HCT116 (cell line): ENCODE data around the gene GUCA2A. TPM values are rescaled to one million over a fixed set of nuclear protein-coding genes. Genes with fewer than 3 reads are reported as not detected.
A peak's percentile ranks its signal among the peaks of the same experiment; 100 is the strongest.

Experiments used
- ATAC-seq: fragments of 200-7000 bp; cut with Tn5 transposase; 2 replicates; pipeline ENCODE4 v1.9.1; 2020; ENCODE audit warnings: mild to moderate bottlenecking, moderate library complexity
- BruUV-seq: library from RNA; stranded (reverse); fragments of 400-500 nt; replicated peaks from 2 replicates; lab custom pipeline; 2021; lab: Mats Ljungman, UMichigan
- CTCF ChIA-PET: fragments of 300-600 bp; sonication (Branson Sonifier 250); formaldehyde crosslinking; loops from one replicate; lab custom pipeline; 2021; ENCODE audit warnings: antibody characterized with exemption; lab: Charles Lee
- POLR2A ChIA-PET: fragments of 300-600, 350-600 bp; sonication (Branson Sonifier 250); formaldehyde crosslinking; loops from one replicate; lab custom pipeline; 2021; ENCODE audit warnings: antibody characterized with exemption; lab: Charles Lee
- RAD21 ChIA-PET, 2 experiments: fragments of 300-600 bp; sonication (Branson Sonifier 250); formaldehyde crosslinking; loops; one replicate each; lab custom pipeline; 2023; ENCODE audit warnings: low total read pairs in 2 of 2; ENCODE audit not compliant: uncharacterized antibody in 2 of 2, unreplicated experiment in 2 of 2, low non-redundant PET in 1 of 2; lab: Charles Lee
- DNase-seq: peaks from one replicate; pipeline ENCODE4 v3.0.0-alpha.2; 2010; ENCODE audit warnings: low read depth, low spot score
- H2AFZ ChIP-seq: fragments of 200-600 bp; shearing (Covaris generic), sonication (generic); 2 replicates; pipeline ENCODE4 v1.6.1; 2017; ENCODE audit warnings: low read depth, mixed run types, mixed read lengths, antibody characterized with exemption, low read length; ENCODE audit not compliant: poor library complexity, severe bottlenecking
- H3K27ac ChIP-seq: 2 replicates; pipeline ENCODE4 v1.5.1; 2012; ENCODE audit warnings: low read depth, low read length
- H3K27me3 ChIP-seq: fragments of 200-600 bp; sonication (generic); 2 replicates; pipeline ENCODE4 v1.6.1; 2016; ENCODE audit warnings: mixed run types, low read length, mixed read lengths; ENCODE audit not compliant: insufficient read depth
- H3K36me3 ChIP-seq, 2 experiments: fragments of 200-500 bp in 1 of 2; fragments of 200-600 bp in 1 of 2; sonication (Bioruptor generic) in 1 of 2; sonication (generic) in 1 of 2; 2 replicates each; pipeline versions ENCODE4 v1.5.1 to v1.6.1; 2014 to 2016; ENCODE audit warnings: low read length in 2 of 2, inconsistent platforms in 1 of 2, mixed read lengths in 1 of 2, mixed run types in 1 of 2; ENCODE audit not compliant: insufficient read depth in 2 of 2, control insufficient read depth in 1 of 2
- H3K4me1 ChIP-seq, 2 experiments: fragments of 200-600 bp in 1 of 2; sonication (generic) in 1 of 2; 2 replicates each; pipeline versions ENCODE4 v1.5.1 to v1.6.1; 2012 to 2017; ENCODE audit warnings: low read length in 2 of 2, inconsistent platforms in 1 of 2, mild to moderate bottlenecking in 1 of 2, mixed read lengths in 1 of 2, mixed run types in 1 of 2, moderate library complexity in 1 of 2; ENCODE audit not compliant: insufficient read depth in 2 of 2, control insufficient read depth in 1 of 2
- H3K4me2 ChIP-seq: fragments of 200-600 bp; sonication (generic); 2 replicates; pipeline ENCODE4 v1.6.1; 2017; ENCODE audit warnings: mixed run types, low read length, mixed read lengths
- H3K4me3 ChIP-seq, 2 experiments: fragments of 200-600 bp in 1 of 2; sonication (generic) in 1 of 2; replicated peaks in 1 of 2; 2 replicates each; pipeline ENCODE4 v1.5.1; 2011 to 2016; ENCODE audit warnings: low read length in 2 of 2, control low read depth in 1 of 2, low read depth in 1 of 2, mild to moderate bottlenecking in 1 of 2, mixed read lengths in 1 of 2, mixed run types in 1 of 2
- H3K79me2 ChIP-seq: fragments of 200-600 bp; sonication (generic); 2 replicates; pipeline ENCODE4 v1.6.1; 2017; ENCODE audit warnings: mild to moderate bottlenecking, mixed run types, low read length, moderate library complexity, mixed read lengths; ENCODE audit not compliant: insufficient read depth
- H3K9ac ChIP-seq: fragments of 200-600 bp; sonication (generic); 2 replicates; pipeline ENCODE4 v1.6.1; 2016; ENCODE audit warnings: low read length, mixed read lengths
- H3K9me2 ChIP-seq: fragments of 200-600 bp; sonication (generic), shearing (Covaris generic); 2 replicates; pipeline ENCODE4 v1.6.1; 2017; ENCODE audit warnings: mixed run types, mild to moderate bottlenecking, moderate library complexity; ENCODE audit not compliant: insufficient read depth
- H3K9me3 ChIP-seq, 2 experiments: fragments of 200-500 bp in 1 of 2; fragments of 200-600 bp in 1 of 2; sonication (Bioruptor generic) in 1 of 2; sonication (generic) in 1 of 2; 2 replicates each; pipeline ENCODE4 v1.6.1; 2014 to 2017; ENCODE audit warnings: low read length in 2 of 2, mixed read lengths in 2 of 2, inconsistent platforms in 1 of 2, low read depth in 1 of 2, mild to moderate bottlenecking in 1 of 2, mixed run types in 1 of 2, moderate library complexity in 1 of 2; ENCODE audit not compliant: control insufficient read depth in 1 of 2, insufficient read depth in 1 of 2
- H4K20me1 ChIP-seq: fragments of 200-600 bp; sonication (generic), shearing (Covaris generic); 2 replicates; pipeline ENCODE4 v1.6.1; 2017; ENCODE audit warnings: mixed run types, mild to moderate bottlenecking, moderate library complexity; ENCODE audit not compliant: insufficient read depth
- EGR1 ChIP-seq: IDR thresholded peaks from 2 replicates; pipeline ENCODE4 v1.6.1; 2012; ENCODE audit warnings: low read depth
- ELF1 ChIP-seq: IDR thresholded peaks from 2 replicates; pipeline ENCODE4 v1.6.1; 2012; ENCODE audit warnings: low read depth, borderline replicate concordance
- FOSL1 ChIP-seq: IDR thresholded peaks from 2 replicates; pipeline ENCODE4 v1.6.1; 2012; ENCODE audit warnings: low read depth
- POLR2AphosphoS5 ChIP-seq: IDR thresholded peaks from 2 replicates; pipeline ENCODE4 v1.6.1; 2011; ENCODE audit warnings: mild to moderate bottlenecking, low read depth, low read length, moderate library complexity
- RAD21 ChIP-seq: IDR thresholded peaks from 2 replicates; pipeline ENCODE4 v1.6.1; 2012; ENCODE audit warnings: low read depth, mild to moderate bottlenecking
- SP1 ChIP-seq: IDR thresholded peaks from 2 replicates; pipeline ENCODE4 v1.6.1; 2012; ENCODE audit warnings: low read depth
- SRF ChIP-seq: IDR thresholded peaks from 2 replicates; pipeline ENCODE4 v1.6.1; 2012; ENCODE audit warnings: low read depth
- TCF7L2 ChIP-seq: IDR thresholded peaks from 2 replicates; pipeline ENCODE4 v1.7.0; 2011; ENCODE audit warnings: borderline replicate concordance, inconsistent platforms; ENCODE audit not compliant: insufficient read depth, insufficient read length; ENCODE audit errors: extremely low read depth
- YY1 ChIP-seq: IDR thresholded peaks from 2 replicates; pipeline ENCODE4 v1.6.1; 2011; ENCODE audit warnings: low read length, low read depth, moderate library complexity, mild to moderate bottlenecking; ENCODE audit not compliant: insufficient replicate concordance; ENCODE audit errors: extremely low read depth
- ZFX ChIP-seq: fragments of 450-650 bp; IDR thresholded peaks from 2 replicates; pipeline ENCODE4 v1.6.1; 2017
- ZNF274 ChIP-seq: fragments of 200-500 bp; sonication (Bioruptor generic); IDR thresholded peaks from 2 replicates; pipeline ENCODE4 v1.6.1; 2014; ENCODE audit warnings: mild to moderate bottlenecking, low read depth, low read length, inconsistent platforms
- intact Hi-C: fragments of 100-400 bp; cut with micrococcal nuclease; formaldehyde crosslinking; loops from 2 replicates; pipeline ENCODE4 v1.10.0; 2022
- total RNA-seq: library from RNA; stranded (reverse); gene quantifications from one replicate; pipeline ENCODE4 v1.2.1, GENCODE V29; 2021; ENCODE audit not compliant: unreplicated experiment
- TF ChIP-seq, protein P1 (sequence below): IDR thresholded peaks from 2 replicates; pipeline ENCODE4 v1.6.1; 2012
- TF ChIP-seq, protein P2 (sequence below): IDR thresholded peaks from 2 replicates; pipeline ENCODE4 v1.6.1; 2012; ENCODE audit warnings: low read depth
- TF ChIP-seq, protein P3 (sequence below): IDR thresholded peaks from 2 replicates; pipeline ENCODE4 v1.6.1; 2012

Gene GUCA2A
- total RNA-seq, 1 experiment from 2014 or later, result not detected

DNA sequence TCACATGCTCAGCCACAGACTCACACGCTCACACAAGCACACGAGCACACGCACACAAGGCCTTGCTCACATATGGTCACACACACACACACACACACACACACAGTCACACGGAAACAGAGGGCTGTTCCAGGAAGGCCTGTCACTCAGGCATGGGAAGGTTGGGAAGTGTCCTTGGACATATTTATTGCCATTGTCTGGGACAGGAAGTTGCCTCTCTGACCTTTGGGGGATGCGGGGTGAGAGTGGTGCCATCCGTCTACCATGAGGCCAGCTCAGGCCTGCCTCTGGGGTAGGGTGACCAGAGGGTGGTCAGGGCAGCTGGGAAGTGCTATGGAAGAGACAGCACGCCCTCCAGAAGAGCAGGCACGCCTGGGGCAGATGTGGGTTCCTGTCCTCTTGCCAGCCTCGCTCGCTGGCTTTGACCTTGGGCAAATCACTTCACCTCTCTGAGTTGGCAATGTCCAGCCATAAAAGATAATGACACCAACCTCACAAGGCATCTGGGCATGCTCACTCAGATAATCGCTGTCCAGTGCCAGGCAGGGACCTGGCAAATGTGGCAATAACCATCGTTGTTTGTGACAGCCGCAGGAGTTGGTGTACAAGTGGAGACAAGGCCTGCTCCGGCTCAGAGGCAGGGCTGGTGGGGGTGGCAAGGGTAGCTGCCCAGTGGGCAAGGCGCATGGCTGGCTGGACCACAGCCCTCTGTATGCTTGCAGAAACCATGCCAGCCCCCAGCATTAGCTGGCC, 8.0 kb upstream of the GUCA2A start:
- Histone ChIP-seq H3K9me3 (no peaks in the 10 kb centered on the region), H3K79me2 (no peaks in the 10 kb centered on the region), H2AFZ (no peak overlapping the region), H3K27ac (no peak overlapping the region), H3K9ac (no peak overlapping the region), H4K20me1 (0 out of 2 replicates have a peak, but pooled peaks cover 5% of the 10 kb centered on the region), H3K36me3 (no peaks in the 10 kb centered on the region), H3K4me2 (no peak overlapping the region), H3K4me3 (no peak overlapping the region), H3K4me1 (peaks cover 4 to 22% of the 10 kb centered on the region in 2 experiments), H3K9me2 (no peaks in the 10 kb centered on the region), H3K27me3 (no peaks in the 10 kb centered on the region)
- POLR2A ChIA-PET, result no interaction called here
- 0 out of 2 replicates have a peak, but pooled peaks have one; percentile 5 for ATAC-seq
- CTCF ChIA-PET, result interaction anchor here (0.7 to 2.3 kb wide), 13 partner anchors 9 to 812 kb away, joined by 3 to 21 read pairs (median 6); partner anchors contain the start of genes C1orf50 and P3H1
- intact Hi-C loops, result loop anchor here (1.0 to 10.0 kb wide), 4 partner anchors 25 to 908 kb away; no protein-coding TSS in a partner anchor
- no peak for DNase-seq
- no TSS peak for BruUV-seq
- TF ChIP-seq, protein P1, sequence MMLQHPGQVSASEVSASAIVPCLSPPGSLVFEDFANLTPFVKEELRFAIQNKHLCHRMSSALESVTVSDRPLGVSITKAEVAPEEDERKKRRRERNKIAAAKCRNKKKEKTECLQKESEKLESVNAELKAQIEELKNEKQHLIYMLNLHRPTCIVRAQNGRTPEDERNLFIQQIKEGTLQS, result no peak
- TF ChIP-seq POLR2AphosphoS5 (no peak), YY1 (no peak), EGR1 (no peak), ELF1 (no peak), ZFX (no peak), SP1 (no peak), RAD21 (no peak), ZNF274 (no peak), FOSL1 (no peak), TCF7L2 (no peak), SRF (no peak)
- TF ChIP-seq, protein P2, sequence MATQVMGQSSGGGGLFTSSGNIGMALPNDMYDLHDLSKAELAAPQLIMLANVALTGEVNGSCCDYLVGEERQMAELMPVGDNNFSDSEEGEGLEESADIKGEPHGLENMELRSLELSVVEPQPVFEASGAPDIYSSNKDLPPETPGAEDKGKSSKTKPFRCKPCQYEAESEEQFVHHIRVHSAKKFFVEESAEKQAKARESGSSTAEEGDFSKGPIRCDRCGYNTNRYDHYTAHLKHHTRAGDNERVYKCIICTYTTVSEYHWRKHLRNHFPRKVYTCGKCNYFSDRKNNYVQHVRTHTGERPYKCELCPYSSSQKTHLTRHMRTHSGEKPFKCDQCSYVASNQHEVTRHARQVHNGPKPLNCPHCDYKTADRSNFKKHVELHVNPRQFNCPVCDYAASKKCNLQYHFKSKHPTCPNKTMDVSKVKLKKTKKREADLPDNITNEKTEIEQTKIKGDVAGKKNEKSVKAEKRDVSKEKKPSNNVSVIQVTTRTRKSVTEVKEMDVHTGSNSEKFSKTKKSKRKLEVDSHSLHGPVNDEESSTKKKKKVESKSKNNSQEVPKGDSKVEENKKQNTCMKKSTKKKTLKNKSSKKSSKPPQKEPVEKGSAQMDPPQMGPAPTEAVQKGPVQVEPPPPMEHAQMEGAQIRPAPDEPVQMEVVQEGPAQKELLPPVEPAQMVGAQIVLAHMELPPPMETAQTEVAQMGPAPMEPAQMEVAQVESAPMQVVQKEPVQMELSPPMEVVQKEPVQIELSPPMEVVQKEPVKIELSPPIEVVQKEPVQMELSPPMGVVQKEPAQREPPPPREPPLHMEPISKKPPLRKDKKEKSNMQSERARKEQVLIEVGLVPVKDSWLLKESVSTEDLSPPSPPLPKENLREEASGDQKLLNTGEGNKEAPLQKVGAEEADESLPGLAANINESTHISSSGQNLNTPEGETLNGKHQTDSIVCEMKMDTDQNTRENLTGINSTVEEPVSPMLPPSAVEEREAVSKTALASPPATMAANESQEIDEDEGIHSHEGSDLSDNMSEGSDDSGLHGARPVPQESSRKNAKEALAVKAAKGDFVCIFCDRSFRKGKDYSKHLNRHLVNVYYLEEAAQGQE, result no peak
- TF ChIP-seq, protein P3, sequence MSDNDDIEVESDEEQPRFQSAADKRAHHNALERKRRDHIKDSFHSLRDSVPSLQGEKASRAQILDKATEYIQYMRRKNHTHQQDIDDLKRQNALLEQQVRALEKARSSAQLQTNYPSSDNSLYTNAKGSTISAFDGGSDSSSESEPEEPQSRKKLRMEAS, result no peak
- RAD21 ChIA-PET, result interaction anchor here in 1 of 2 experiments (1.1 kb wide), 1 partner anchor 361 kb away, joined by 3 read pairs; no protein-coding TSS in a partner anchor
